ENCODE results near the gene HBG1.

- TF ChIP-seq POLR2A (IDR thresholded peaks at IDR 0.05; ENCODE audit: low read depth, low read length) (no peak), CTCF (IDR thresholded peaks at IDR 0.05 in 2 of 3, conservative IDR thresholded peaks at IDR 0.05 in 1 of 3; ENCODE audit: control insufficient read depth in 2 of 3, extremely low read depth in 1 of 3, insufficient read depth in 1 of 3, low read depth in 3 of 3, low read length in 3 of 3) (no peak), EGR1 (IDR thresholded peaks at IDR 0.05; ENCODE audit: borderline replicate concordance in 1 of 2, low read depth in 2 of 2, low read length in 2 of 2) (no peak), USF2 (IDR thresholded peaks at IDR 0.05; ENCODE audit: borderline replicate concordance, low read depth, low read length) (no peak), TARDBP (IDR thresholded peaks at IDR 0.05; ENCODE audit: borderline replicate concordance) (no peak), SMC3 (IDR thresholded peaks at IDR 0.05; ENCODE audit: borderline replicate concordance, low read length) (no peak), HDAC6 (IDR thresholded peaks at IDR 0.05; ENCODE audit: unreplicated experiment) (no peak), CHD1 (IDR thresholded peaks at IDR 0.05; ENCODE audit: low read depth, low read length) (no peak), ASH2L (IDR thresholded peaks at IDR 0.05; ENCODE audit: borderline replicate concordance, low read depth) (no peak)
These were observed 29.9 kb upstream of the HBG1 start for GRCh38 chr11:5279471-5280090.

Data from GM12878 (cell line).